ENCODE data around the gene SPDYE1.
"Not testable (repeated sequence)": the region's sequence is repeated elsewhere in the genome, so short reads cannot be mapped to it uniquely, and the experiment has no call there.

Gene SPDYE1

DNA sequence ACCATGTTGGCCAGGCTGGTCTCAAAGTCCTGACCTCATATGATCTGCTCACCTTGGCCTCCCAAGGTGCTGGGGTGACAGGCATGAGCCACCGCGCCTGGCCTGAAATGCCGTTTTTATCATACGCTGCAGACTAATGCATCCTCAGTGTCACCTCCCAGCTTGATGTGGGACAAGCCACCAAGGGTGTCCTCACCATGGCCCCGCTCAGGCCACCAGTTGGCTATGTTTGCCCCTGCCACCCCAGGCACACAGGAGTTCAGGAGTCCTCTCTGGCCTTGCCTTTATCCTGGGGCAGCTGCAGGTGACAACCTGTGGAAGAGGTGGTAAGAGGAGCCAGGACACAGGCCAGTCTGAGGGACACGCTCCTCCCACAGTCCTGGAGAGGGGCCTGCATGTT lies 3.0 kb upstream of the SPDYE1 start:
- H4K20me1 ChIP-seq (ENCODE audit: insufficient read depth, low read length); H3K27ac ChIP-seq (ENCODE audit: low read length); H3K9ac ChIP-seq (ENCODE audit: low read depth, low read length); H3K4me1 ChIP-seq (ENCODE audit: insufficient read depth, low read length); H3K9me3 ChIP-seq (ENCODE audit: insufficient read depth, low read length, severe bottlenecking); H3K79me2 ChIP-seq (ENCODE audit: insufficient read depth, low read length); H3K36me3 ChIP-seq (ENCODE audit: insufficient read depth, low read length); H2AFZ ChIP-seq (ENCODE audit: low read depth, low read length); H3K4me2 ChIP-seq (ENCODE audit: insufficient read depth, low read length); DNase-seq; H3K4me3 ChIP-seq (ENCODE audit: low read depth in 1 of 2, low read length in 2 of 2); H3K27me3 ChIP-seq (ENCODE audit: insufficient read depth, low read length, poor library complexity): not testable (repeated sequence)
- peak; percentile 17; the same call in 1 of the 3 replicates for ATAC-seq (ENCODE audit: insufficient read depth, low read depth)

DNA sequence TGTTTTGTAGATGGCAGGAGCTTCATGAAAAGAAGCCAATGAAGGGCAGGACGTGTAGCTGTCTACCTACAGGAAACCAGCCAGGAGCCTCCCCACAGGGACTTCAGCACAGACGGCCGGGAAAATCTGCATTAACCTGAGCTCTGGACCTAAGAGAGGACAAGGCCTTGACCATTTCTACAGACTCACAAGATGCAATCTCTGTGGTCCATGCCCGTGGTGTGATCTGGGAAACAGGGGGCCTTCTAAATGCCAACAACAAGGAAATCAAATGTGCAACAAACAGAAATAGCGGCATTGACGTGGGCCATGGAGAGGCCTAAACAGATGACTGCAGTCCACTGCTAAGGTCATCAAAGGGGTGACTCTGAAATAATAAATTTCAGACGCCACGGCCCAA lies 14.4 kb downstream of the SPDYE1 start:
- not testable (repeated sequence) for ATAC-seq (ENCODE audit: insufficient read depth, low read depth); H3K4me2 ChIP-seq (ENCODE audit: insufficient read depth, low read length); H3K9me3 ChIP-seq (ENCODE audit: insufficient read depth, low read length, severe bottlenecking); H3K4me3 ChIP-seq (ENCODE audit: low read depth in 1 of 2, low read length in 2 of 2); H3K27me3 ChIP-seq (ENCODE audit: insufficient read depth, low read length, poor library complexity); H3K4me1 ChIP-seq (ENCODE audit: insufficient read depth, low read length); H2AFZ ChIP-seq (ENCODE audit: low read depth, low read length); H3K9ac ChIP-seq (ENCODE audit: low read depth, low read length); DNase-seq; H3K79me2 ChIP-seq (ENCODE audit: insufficient read depth, low read length); H3K36me3 ChIP-seq (ENCODE audit: insufficient read depth, low read length); H4K20me1 ChIP-seq (ENCODE audit: insufficient read depth, low read length); H3K27ac ChIP-seq (ENCODE audit: low read length)

DNA sequence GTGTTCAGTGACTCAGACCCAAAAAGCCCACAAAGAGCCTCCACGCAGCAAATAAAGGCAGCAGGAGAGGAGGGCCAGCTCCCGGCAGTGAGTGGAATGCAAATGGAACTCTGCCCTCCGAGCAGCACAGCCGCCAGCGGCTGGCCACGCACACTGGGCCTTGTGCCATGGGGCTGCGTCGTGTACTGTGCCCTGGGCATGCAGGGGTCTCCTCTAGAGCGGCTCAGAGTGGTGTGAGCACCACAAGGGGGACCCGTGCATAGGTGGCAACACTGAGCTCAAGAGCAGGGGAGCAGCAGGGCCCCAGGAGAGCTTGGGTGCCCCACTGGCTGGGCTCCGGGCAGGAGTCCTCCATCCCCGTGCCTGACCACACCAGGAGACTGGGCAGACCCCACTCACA lies 17.4 kb downstream of the SPDYE1 start:
- not testable (repeated sequence) for H3K4me3 ChIP-seq (ENCODE audit: low read depth in 1 of 2, low read length in 2 of 2); H3K4me2 ChIP-seq (ENCODE audit: insufficient read depth, low read length); H3K36me3 ChIP-seq (ENCODE audit: insufficient read depth, low read length); H3K27me3 ChIP-seq (ENCODE audit: insufficient read depth, low read length, poor library complexity); H3K27ac ChIP-seq (ENCODE audit: low read length); H4K20me1 ChIP-seq (ENCODE audit: insufficient read depth, low read length); H2AFZ ChIP-seq (ENCODE audit: low read depth, low read length); H3K9me3 ChIP-seq (ENCODE audit: insufficient read depth, low read length, severe bottlenecking); H3K9ac ChIP-seq (ENCODE audit: low read depth, low read length); DNase-seq; ATAC-seq (ENCODE audit: insufficient read depth, low read depth)
- Histone ChIP-seq H3K79me2 (ENCODE audit: insufficient read depth, low read length) (peaks cover 20% of the 10 kb centered on the region), H3K4me1 (ENCODE audit: insufficient read depth, low read length) (peaks cover 15% of the 10 kb centered on the region)

DNA sequence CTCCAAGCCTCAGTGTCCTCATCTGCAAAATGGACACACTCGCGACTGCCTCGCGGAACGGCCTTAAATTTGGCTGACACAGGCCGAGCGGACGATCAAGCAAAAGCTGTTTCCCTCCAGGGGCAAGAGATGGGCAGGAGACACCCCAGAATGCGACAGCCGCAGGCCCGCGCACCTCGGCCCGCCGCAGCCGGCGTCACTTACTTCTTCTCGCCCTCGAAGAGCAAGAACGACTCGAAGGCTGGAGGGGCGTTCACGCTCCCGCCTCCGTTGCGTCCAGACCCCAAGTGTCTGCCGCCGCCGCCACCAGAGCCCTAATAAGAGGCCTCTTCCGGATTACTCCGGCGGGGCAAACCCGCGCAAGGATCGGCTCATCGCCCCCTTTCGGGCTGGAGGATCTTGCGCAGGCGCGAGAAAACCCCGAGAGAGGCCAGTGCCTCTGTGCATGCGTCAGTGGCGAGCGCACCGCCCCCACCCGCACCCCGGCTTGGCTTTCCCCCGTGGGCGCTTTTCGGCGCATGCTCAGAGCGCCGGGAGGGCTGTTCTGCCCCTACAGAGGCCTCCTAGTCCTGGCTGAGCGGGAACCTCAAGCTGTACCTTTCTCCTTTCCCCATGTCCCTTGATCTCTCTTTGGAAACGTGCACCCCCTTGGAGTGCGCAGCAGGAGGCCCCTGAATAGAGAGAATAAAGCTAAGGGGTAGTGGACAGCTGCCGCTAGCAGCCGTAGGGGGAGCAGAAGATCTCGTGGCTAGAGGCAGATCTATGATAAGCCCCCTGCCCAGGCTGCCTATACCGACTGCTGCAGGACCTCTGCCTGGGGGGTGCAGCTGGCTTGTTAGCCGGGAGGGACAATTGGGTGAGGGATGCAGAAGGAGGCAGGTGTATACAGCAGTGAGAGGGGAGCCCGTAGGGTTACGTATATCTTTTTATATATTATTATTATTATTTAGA lies 21.4 kb downstream of the SPDYE1 start:
- not testable (repeated sequence) for H3K36me3 ChIP-seq (ENCODE audit: insufficient read depth, low read length); H3K9me3 ChIP-seq (ENCODE audit: insufficient read depth, low read length, severe bottlenecking); H3K27me3 ChIP-seq (ENCODE audit: insufficient read depth, low read length, poor library complexity); H4K20me1 ChIP-seq (ENCODE audit: insufficient read depth, low read length)
- peaks cover 20% of the 10 kb centered on the region for H3K79me2 ChIP-seq (ENCODE audit: insufficient read depth, low read length)
- peak overlapping the region; percentile 52 to 67; a peak in 3 of 4 replicates for H3K4me3 ChIP-seq (ENCODE audit: low read depth in 1 of 2, low read length in 2 of 2)
- TF ChIP-seq, protein P1, sequence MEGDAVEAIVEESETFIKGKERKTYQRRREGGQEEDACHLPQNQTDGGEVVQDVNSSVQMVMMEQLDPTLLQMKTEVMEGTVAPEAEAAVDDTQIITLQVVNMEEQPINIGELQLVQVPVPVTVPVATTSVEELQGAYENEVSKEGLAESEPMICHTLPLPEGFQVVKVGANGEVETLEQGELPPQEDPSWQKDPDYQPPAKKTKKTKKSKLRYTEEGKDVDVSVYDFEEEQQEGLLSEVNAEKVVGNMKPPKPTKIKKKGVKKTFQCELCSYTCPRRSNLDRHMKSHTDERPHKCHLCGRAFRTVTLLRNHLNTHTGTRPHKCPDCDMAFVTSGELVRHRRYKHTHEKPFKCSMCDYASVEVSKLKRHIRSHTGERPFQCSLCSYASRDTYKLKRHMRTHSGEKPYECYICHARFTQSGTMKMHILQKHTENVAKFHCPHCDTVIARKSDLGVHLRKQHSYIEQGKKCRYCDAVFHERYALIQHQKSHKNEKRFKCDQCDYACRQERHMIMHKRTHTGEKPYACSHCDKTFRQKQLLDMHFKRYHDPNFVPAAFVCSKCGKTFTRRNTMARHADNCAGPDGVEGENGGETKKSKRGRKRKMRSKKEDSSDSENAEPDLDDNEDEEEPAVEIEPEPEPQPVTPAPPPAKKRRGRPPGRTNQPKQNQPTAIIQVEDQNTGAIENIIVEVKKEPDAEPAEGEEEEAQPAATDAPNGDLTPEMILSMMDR (IDR thresholded peaks at IDR 0.05; ENCODE audit: borderline replicate concordance, extremely low read depth, low read length, poor library complexity, severe bottlenecking), result peak; percentile 80
- DNase-seq (peak; percentile 99), ATAC-seq (ENCODE audit: insufficient read depth, low read depth) (peak; percentile 95)
- peak overlapping the region; percentile 75 for H3K27ac ChIP-seq (ENCODE audit: low read length)
- peak overlapping the region; percentile 59 for H3K9ac ChIP-seq (ENCODE audit: low read depth, low read length)
- peaks cover 23% of the 10 kb centered on the region for H3K4me1 ChIP-seq (ENCODE audit: insufficient read depth, low read length)
- peak overlapping the region; percentile 64 for H3K4me2 ChIP-seq (ENCODE audit: insufficient read depth, low read length)
- peak overlapping the region; percentile 73 for H2AFZ ChIP-seq (ENCODE audit: low read depth, low read length)

DNA sequence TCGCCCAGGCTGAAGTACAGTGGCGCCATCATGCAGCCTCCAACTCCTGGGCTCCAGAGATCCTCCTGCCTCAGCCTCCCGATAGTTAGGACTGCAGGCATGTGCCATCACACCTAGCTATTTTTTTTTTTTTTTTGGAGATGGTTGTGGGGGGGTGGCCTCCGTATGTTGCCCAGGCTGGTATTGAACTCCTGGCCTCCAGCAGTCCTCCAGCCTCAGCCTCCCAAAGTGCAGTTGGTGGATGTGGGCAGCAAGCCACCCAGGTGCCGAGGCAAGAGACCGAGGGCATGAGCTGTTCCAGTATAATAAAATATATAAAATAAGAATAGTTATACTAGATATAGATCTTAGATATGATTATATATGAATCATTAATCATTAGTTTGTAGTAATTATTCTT lies 22.1 kb downstream of the SPDYE1 start:
- H3K36me3 ChIP-seq (ENCODE audit: insufficient read depth, low read length); H3K27ac ChIP-seq (ENCODE audit: low read length); DNase-seq; ATAC-seq (ENCODE audit: insufficient read depth, low read depth); H4K20me1 ChIP-seq (ENCODE audit: insufficient read depth, low read length); H2AFZ ChIP-seq (ENCODE audit: low read depth, low read length); H3K9me3 ChIP-seq (ENCODE audit: insufficient read depth, low read length, severe bottlenecking); H3K4me3 ChIP-seq (ENCODE audit: low read depth in 1 of 2, low read length in 2 of 2); H3K27me3 ChIP-seq (ENCODE audit: insufficient read depth, low read length, poor library complexity): not testable (repeated sequence)
- Histone ChIP-seq H3K4me1 (ENCODE audit: insufficient read depth, low read length) (peaks cover 23% of the 10 kb centered on the region), H3K9ac (ENCODE audit: low read depth, low read length) (0 out of 2 replicates have a peak overlapping the region, but pooled peaks have one; percentile 59), H3K4me2 (ENCODE audit: insufficient read depth, low read length) (peak overlapping the region; percentile 64; the same call in 1 of the 2 replicates), H3K79me2 (ENCODE audit: insufficient read depth, low read length) (peaks cover 20% of the 10 kb centered on the region)

DNA sequence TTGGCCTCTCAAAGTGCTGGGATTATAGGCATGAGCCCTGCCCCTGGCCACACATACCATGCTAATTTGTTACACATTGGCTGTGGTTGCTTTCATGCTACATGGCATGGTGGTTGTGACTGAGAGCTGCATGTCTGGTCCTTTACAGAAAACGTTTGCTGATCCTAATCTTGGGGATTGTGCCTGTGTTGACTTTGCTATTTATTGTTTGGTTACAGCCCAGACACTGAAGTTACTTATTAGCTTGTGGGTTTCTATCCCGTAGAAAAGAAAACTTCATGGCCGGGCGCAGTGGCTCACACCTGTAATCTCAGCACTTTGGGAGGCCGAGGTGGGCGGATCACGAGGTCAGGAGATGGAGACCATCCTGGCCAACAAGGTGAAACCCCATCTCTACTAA lies 24.4 kb downstream of the SPDYE1 start:
- not testable (repeated sequence) for H3K4me3 ChIP-seq (ENCODE audit: low read depth in 1 of 2, low read length in 2 of 2); DNase-seq; ATAC-seq (ENCODE audit: insufficient read depth, low read depth); H3K9me3 ChIP-seq (ENCODE audit: insufficient read depth, low read length, severe bottlenecking); H3K27me3 ChIP-seq (ENCODE audit: insufficient read depth, low read length, poor library complexity); H4K20me1 ChIP-seq (ENCODE audit: insufficient read depth, low read length); H3K4me2 ChIP-seq (ENCODE audit: insufficient read depth, low read length); H3K36me3 ChIP-seq (ENCODE audit: insufficient read depth, low read length); H2AFZ ChIP-seq (ENCODE audit: low read depth, low read length); H3K27ac ChIP-seq (ENCODE audit: low read length); H3K9ac ChIP-seq (ENCODE audit: low read depth, low read length)
- Histone ChIP-seq H3K79me2 (ENCODE audit: insufficient read depth, low read length) (peaks cover 14% of the 10 kb centered on the region), H3K4me1 (ENCODE audit: insufficient read depth, low read length) (peaks cover 23% of the 10 kb centered on the region)

DNA sequence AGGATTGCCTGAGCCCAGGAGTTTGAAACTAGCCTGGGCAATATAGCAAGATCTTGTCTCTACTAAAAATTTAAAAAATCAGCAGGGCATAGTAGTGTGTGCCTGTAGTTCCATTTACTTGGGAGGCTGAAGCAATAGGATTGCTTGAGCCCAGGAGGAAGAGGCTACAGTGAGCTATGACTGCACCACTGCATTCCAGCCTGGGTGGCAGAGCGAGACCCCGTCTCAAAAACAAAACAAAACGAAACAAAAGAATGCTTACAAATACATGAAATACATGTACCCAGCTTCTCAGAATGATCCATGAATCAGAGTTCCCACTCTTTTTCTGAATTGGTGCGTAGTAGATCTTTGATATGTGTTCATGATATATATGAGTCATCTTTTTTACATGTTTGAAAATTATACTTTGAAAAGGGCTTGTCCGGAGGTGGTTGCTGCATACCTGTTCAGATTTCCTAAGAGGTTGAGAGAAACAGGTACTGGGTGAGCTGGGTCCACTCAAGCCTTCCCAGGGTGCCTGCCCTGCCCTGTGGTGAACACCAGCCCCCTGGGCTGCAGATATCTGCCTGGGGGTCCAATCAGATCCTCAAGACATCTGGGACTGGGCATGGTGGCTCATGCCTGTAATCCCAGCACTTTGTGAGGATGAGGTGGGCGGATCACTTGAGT lies 25.2 kb downstream of the SPDYE1 start:
- DNase-seq; H2AFZ ChIP-seq (ENCODE audit: low read depth, low read length); H3K9me3 ChIP-seq (ENCODE audit: insufficient read depth, low read length, severe bottlenecking); H3K27ac ChIP-seq (ENCODE audit: low read length); H3K79me2 ChIP-seq (ENCODE audit: insufficient read depth, low read length); H4K20me1 ChIP-seq (ENCODE audit: insufficient read depth, low read length); H3K27me3 ChIP-seq (ENCODE audit: insufficient read depth, low read length, poor library complexity); H3K4me3 ChIP-seq (ENCODE audit: low read depth in 1 of 2, low read length in 2 of 2); ATAC-seq (ENCODE audit: insufficient read depth, low read depth); H3K9ac ChIP-seq (ENCODE audit: low read depth, low read length); H3K36me3 ChIP-seq (ENCODE audit: insufficient read depth, low read length); H3K4me2 ChIP-seq (ENCODE audit: insufficient read depth, low read length): not testable (repeated sequence)
- H3K4me1 ChIP-seq (ENCODE audit: insufficient read depth, low read length), result peaks cover 19% of the 10 kb centered on the region
